ENCODE measurements around the gene PALS1. TPM values are rescaled to one million over a fixed set of nuclear protein-coding genes. Genes with fewer than 3 reads are reported as not detected.

Gene PALS1
- 10 to 100 TPM in 7 of 8 experiments, 1 to 10 TPM in 1; 10.0 to 35.9 (median 20.5) TPM for total RNA-seq

DNA sequence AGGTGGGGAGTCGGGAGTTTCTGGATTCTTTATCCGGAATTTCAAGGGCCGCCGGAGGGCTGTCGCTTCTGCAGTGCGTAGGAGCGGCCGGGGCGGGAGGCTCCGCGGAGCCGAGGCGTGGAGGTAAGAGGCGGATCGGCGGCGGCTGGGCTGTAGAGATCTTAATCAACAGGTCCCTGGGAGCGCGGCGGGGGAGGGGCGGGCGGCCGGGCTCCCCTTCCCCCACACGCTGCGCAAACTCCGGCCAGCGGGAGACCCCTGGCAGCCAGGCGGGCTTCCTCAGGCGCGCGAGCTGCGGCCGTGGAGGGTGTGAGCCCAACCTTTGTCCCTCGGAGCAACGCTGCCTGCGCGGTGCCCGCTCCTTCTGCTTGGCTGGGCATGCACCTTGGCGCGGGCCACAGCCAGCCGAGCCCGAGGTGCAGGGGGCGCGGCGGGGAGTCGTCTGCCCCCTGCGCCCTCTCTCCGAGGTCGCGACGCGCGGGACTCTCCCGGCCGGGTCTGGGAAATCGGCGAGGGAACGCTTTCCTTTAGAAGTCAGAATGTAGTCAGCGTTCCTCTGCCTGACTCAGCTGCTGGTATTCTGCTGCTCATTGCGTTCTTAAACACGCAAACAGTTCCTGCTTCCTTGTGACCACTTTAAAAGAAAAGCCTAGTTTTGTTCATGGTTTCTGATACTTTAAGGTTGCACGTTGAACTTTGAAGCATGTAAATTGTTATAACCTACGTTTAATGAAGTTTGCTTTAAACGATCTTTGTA, at the start of gene PALS1:
PALS1 (plus strand) TSS at position 25 of the 757 bp plus-strand sequence. CDS start 37,736 bp downstream, outside the sequence.
- Histone ChIP-seq H3K4me1 (replicated peaks in 1 of 2) (peaks cover 0 to 6% of the 10 kb centered on the region in 2 donors), H3K27ac (peak within 1 kb of the TSS; percentile 73 to 88), H3K4me3 (peak within 1 kb of the TSS; percentile 61 to 87 (median 80))
- in situ Hi-C loops (cut with MboI; ENCODE audit: low pct_unique_long_range_greater_than_20kb in 2 of 9, low sequenced_read_pairs in 9 of 9, unreplicated experiment in 9 of 9), result no loop called here
- 0 to 2% (median 0%) methylated on average over 1 to 12 of the region's 64 CpGs for WGBS, 10 experiments
- ATAC-seq (replicated peaks in 6 of 8), result peak in 5 of 8 experiments; percentile 28 to 76 (median 71)

GRCh38 chr14:67191768-67192290, 49.4 kb upstream of the PALS1 start:
- no peak overlapping the region for H3K27ac ChIP-seq
- in situ Hi-C loops (cut with MboI; ENCODE audit: low pct_unique_long_range_greater_than_20kb in 2 of 9, low sequenced_read_pairs in 9 of 9, unreplicated experiment in 9 of 9), result no loop called here
- no peaks in the 10 kb centered on the region for H3K4me1 ChIP-seq (replicated peaks in 1 of 2)
- 44 to 94% (median 86%) methylated on average over 4 to 8 of the region's 8 CpGs for WGBS, 10 experiments
- ATAC-seq (replicated peaks in 6 of 8), result peak in 1 of 8 experiments; percentile 47
- H3K4me3 ChIP-seq, result no peak overlapping the region

GRCh38 chr14:67192366-67192765, 48.9 kb upstream of the PALS1 start:
- Histone ChIP-seq H3K27ac (no peak overlapping the region), H3K4me3 (no peak overlapping the region), H3K4me1 (replicated peaks in 1 of 2) (no peaks in the 10 kb centered on the region)
- 75 to 100% (median 94%) methylated on average over 1 to 2 of the region's 2 CpGs; no CpG with 5 or more reads in 5 of the 10 experiments for WGBS, 10 experiments
- in situ Hi-C loops (cut with MboI; ENCODE audit: low pct_unique_long_range_greater_than_20kb in 2 of 9, low sequenced_read_pairs in 9 of 9, unreplicated experiment in 9 of 9), result no loop called here
- no peak for ATAC-seq (replicated peaks in 6 of 8)

DNA sequence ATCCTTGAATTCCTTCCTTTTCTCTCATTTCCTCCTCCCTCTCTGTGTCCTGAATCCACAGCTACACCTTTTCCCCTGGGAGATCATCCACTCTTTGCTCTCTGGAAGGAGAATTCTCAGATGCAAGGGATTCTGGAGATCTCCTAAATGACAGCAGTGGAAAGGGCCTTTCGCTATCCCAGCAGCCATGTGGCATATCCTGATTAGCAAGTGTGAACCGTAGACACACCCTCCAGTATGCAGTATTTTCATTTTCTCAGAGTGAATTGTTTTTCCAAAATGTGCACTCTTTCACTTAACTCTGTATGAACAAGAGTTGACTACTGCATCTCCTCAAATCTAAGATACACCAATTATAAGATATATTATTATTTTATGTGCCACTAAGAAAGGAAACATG, 46.0 kb upstream of the PALS1 start:
- no peak overlapping the region for H3K27ac ChIP-seq
- no peak overlapping the region for H3K4me3 ChIP-seq
- in situ Hi-C loops (cut with MboI; ENCODE audit: low pct_unique_long_range_greater_than_20kb in 2 of 9, low sequenced_read_pairs in 9 of 9, unreplicated experiment in 9 of 9), result no loop called here
- peak in 2 of 8 experiments; percentile 62 to 82 for ATAC-seq (replicated peaks in 6 of 8)
- H3K4me1 ChIP-seq (replicated peaks in 1 of 2), result no peaks in the 10 kb centered on the region
- 0 to 100% (median 80%) methylated on average over 1 to 2 of the region's 2 CpGs; no CpG with 5 or more reads in 5 of the 10 experiments for WGBS, 10 experiments

GRCh38 chr14:67199016-67199415, 42.2 kb upstream of the PALS1 start:
- no peak for ATAC-seq (replicated peaks in 6 of 8)
- Histone ChIP-seq H3K4me1 (replicated peaks in 1 of 2) (no peaks in the 10 kb centered on the region), H3K27ac (no peak overlapping the region), H3K4me3 (no peak overlapping the region)
- in situ Hi-C loops (cut with MboI; ENCODE audit: low pct_unique_long_range_greater_than_20kb in 2 of 9, low sequenced_read_pairs in 9 of 9, unreplicated experiment in 9 of 9), result no loop called here
- WGBS, 10 experiments, result 60 to 100% (median 80%) methylated on average over 1 to 3 of the region's 6 CpGs; no CpG with 5 or more reads in 3 of the 10 experiments

- 42 to 100% (median 84%) methylated on average over 1 to 8 of the region's 8 CpGs; no CpG with 5 or more reads in 1 of the 10 experiments for WGBS, 10 experiments
- H3K4me1 ChIP-seq (replicated peaks in 1 of 2), result no peaks in the 10 kb centered on the region
- H3K4me3 ChIP-seq, result no peak overlapping the region
- no peak overlapping the region for H3K27ac ChIP-seq
- in situ Hi-C loops (cut with MboI; ENCODE audit: low pct_unique_long_range_greater_than_20kb in 2 of 9, low sequenced_read_pairs in 9 of 9, unreplicated experiment in 9 of 9), result no loop called here
- ATAC-seq (replicated peaks in 6 of 8), result no peak
Measured at GRCh38 chr14:67207810-67208209, 33.4 kb upstream of the PALS1 start.

DNA sequence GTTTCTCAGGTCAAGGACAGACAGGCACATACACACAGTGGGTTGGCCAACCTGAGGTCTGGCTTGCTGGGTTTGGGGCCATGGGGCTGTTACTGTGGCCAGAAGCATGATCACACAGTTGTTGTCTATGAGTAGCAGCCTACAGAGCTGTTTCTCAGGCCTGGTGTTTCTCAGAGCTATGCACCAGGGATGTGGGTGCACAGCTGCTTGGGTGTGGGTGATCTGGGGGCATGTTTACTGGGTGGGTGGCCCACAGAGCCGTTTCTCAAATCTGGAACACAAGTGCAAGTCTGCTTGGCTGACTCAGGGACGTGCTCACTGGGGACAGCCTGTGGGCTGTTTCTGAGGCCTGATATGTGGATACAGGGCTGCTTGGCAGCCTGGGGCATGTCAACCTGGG, 23.1 kb upstream of the PALS1 start:
- in situ Hi-C loops (cut with MboI; ENCODE audit: low pct_unique_long_range_greater_than_20kb in 2 of 9, low sequenced_read_pairs in 9 of 9, unreplicated experiment in 9 of 9), result no loop called here
- WGBS, 10 experiments, result 72% methylated on average over 2 of the region's 2 CpGs; no CpG with 5 or more reads in 9 of the 10 experiments

GRCh38 chr14:67221248-67221981, 19.8 kb upstream of the PALS1 start:
- Histone ChIP-seq H3K27ac (no peak overlapping the region), H3K4me3 (no peak overlapping the region), H3K4me1 (replicated peaks in 1 of 2) (no peaks in the 10 kb centered on the region)
- no peak for ATAC-seq (replicated peaks in 6 of 8)
- 53 to 100% (median 86%) methylated on average over 2 to 6 of the region's 6 CpGs; no CpG with 5 or more reads in 1 of the 10 experiments for WGBS, 10 experiments
- in situ Hi-C loops (cut with MboI; ENCODE audit: low pct_unique_long_range_greater_than_20kb in 2 of 9, low sequenced_read_pairs in 9 of 9, unreplicated experiment in 9 of 9), result no loop called here

More for the DNA sequence above, 23.1 kb upstream of the PALS1 start:
- no peaks in the 10 kb centered on the region for H3K4me1 ChIP-seq (replicated peaks in 1 of 2)
- ATAC-seq (replicated peaks in 6 of 8), result no peak
- no peak overlapping the region for H3K27ac ChIP-seq
- no peak overlapping the region for H3K4me3 ChIP-seq

GRCh38 chr14:67221982-67222328, 19.3 kb upstream of the PALS1 start:
- no peak overlapping the region for H3K4me3 ChIP-seq
- ATAC-seq (replicated peaks in 6 of 8), result no peak
- H3K4me1 ChIP-seq (replicated peaks in 1 of 2), result no peaks in the 10 kb centered on the region
- in situ Hi-C loops (cut with MboI; ENCODE audit: low pct_unique_long_range_greater_than_20kb in 2 of 9, low sequenced_read_pairs in 9 of 9, unreplicated experiment in 9 of 9), result no loop called here
- H3K27ac ChIP-seq, result no peak overlapping the region
- 46 to 100% (median 90%) methylated on average over 1 to 4 of the region's 4 CpGs for WGBS, 10 experiments

- WGBS, 10 experiments, result 37 to 100% (median 83%) methylated on average over 1 to 4 of the region's 4 CpGs
- no peak overlapping the region for H3K4me3 ChIP-seq
- in situ Hi-C loops (cut with MboI; ENCODE audit: low pct_unique_long_range_greater_than_20kb in 2 of 9, low sequenced_read_pairs in 9 of 9, unreplicated experiment in 9 of 9), result no loop called here
- no peak overlapping the region for H3K27ac ChIP-seq
- ATAC-seq (replicated peaks in 6 of 8), result peak in 1 of 8 experiments; percentile 77
- no peaks in the 10 kb centered on the region for H3K4me1 ChIP-seq (replicated peaks in 1 of 2)
Measured at GRCh38 chr14:67225523-67225922, 15.7 kb upstream of the PALS1 start.

DNA sequence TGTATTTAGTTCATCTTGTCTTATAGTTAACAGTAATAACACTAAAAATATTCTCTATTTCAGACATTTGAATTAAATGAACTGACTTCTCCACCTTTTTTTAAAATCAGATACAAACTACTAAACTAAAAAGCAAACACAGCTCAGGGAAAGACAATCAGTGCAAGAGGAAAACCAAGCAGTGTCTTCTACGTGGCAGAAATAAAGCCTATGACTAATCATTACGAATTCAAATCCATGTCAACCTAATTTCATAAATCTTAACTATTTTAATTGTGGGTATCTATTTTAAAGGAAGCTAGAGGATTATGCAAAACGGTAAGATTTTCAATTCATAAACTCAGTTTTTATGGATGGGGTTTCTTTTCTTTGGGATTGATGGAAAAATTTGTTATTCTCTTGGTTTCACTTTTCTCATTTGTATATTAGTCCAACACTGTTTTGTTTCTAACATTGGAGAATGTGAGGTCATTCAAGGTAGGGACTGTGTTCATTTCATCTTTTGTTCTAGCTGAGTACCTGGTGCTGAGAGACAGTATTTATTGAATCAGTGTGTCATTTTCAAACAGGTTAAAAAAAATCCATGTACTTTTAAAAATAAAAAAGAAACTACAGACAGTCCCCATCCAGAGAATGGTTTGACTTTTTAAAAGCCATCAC, 12.8 kb upstream of the PALS1 start:
- Histone ChIP-seq H3K4me3 (no peak overlapping the region), H3K27ac (no peak overlapping the region), H3K4me1 (replicated peaks in 1 of 2) (no peaks in the 10 kb centered on the region)
- 7 to 100% (median 83%) methylated on average over 1 to 3 of the region's 3 CpGs for WGBS, 10 experiments
- ATAC-seq (replicated peaks in 6 of 8), result no peak
- in situ Hi-C loops (cut with MboI; ENCODE audit: low pct_unique_long_range_greater_than_20kb in 2 of 9, low sequenced_read_pairs in 9 of 9, unreplicated experiment in 9 of 9), result no loop called here

DNA sequence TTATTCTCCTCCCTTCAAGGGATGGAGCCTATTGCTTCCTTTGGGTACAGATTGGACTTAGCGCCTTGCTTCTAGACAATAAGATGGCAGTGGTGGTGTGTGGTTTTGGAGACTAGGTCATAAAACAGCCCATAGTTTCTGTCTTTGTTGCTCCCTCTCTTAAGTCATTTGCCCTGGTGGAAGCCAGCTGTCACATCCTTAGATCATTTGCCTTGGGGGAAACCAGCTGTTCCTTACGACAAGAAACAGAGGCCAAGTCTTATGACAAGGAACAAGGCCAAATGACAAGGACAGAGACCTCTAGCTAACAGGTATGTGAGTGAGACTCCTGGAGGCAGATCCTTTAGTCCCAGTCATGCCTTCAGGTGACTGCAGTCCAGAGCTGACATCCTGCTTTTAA, 9.2 kb upstream of the PALS1 start:
- no peak for ATAC-seq (replicated peaks in 6 of 8)
- Histone ChIP-seq H3K27ac (no peak overlapping the region), H3K4me3 (no peak overlapping the region), H3K4me1 (replicated peaks in 1 of 2) (no peaks in the 10 kb centered on the region)
- 50 to 100% (median 78%) methylated on average over 1 to 2 of the region's 2 CpGs; no CpG with 5 or more reads in 4 of the 10 experiments for WGBS, 10 experiments
- in situ Hi-C loops (cut with MboI; ENCODE audit: low pct_unique_long_range_greater_than_20kb in 2 of 9, low sequenced_read_pairs in 9 of 9, unreplicated experiment in 9 of 9), result no loop called here

- no peak for ATAC-seq (replicated peaks in 6 of 8)
- WGBS, 10 experiments, result 40 to 95% (median 82%) methylated on average over 1 to 2 of the region's 2 CpGs
- Histone ChIP-seq H3K27ac (no peak overlapping the region), H3K4me1 (replicated peaks in 1 of 2) (no peaks in the 10 kb centered on the region), H3K4me3 (no peak overlapping the region)
- in situ Hi-C loops (cut with MboI; ENCODE audit: low pct_unique_long_range_greater_than_20kb in 2 of 9, low sequenced_read_pairs in 9 of 9, unreplicated experiment in 9 of 9), result no loop called here
Measured at GRCh38 chr14:67232621-67233020, 8.6 kb upstream of the PALS1 start.
